Caco-2 (cell line): ENCODE measurements around the gene KIF1C. TPM values are rescaled to one million over a fixed set of nuclear protein-coding genes. Genes with fewer than 3 reads are reported as not detected.

Experiments used
- BruUV-seq: library from RNA; stranded (reverse); fragments of 400-500 nt; replicated peaks from 2 replicates; lab custom pipeline; 2021; lab: Mats Ljungman, UMichigan
- CTCF ChIA-PET: fragments of 300-600 bp; sonication (Branson Sonifier 250); formaldehyde crosslinking; loops from one replicate; lab custom pipeline; 2022; ENCODE audit warnings: antibody characterized with exemption; lab: Charles Lee
- POLR2A ChIA-PET: fragments of 300-600 bp; sonication (Branson Sonifier 250); formaldehyde crosslinking; loops from one replicate; lab custom pipeline; 2022; ENCODE audit warnings: antibody characterized with exemption; lab: Charles Lee
- DNase-seq, 2 experiments: peaks; one replicate each; pipeline versions ENCODE4 v3.0.0 to v3.0.0-alpha.2; 2020 to 2022
- H3K27me3 ChIP-seq: replicated peaks from 2 replicates; pipeline ENCODE4 v1.6.0; 2011; ENCODE audit warnings: low read length; ENCODE audit not compliant: control insufficient read depth, insufficient read depth
- H3K36me3 ChIP-seq: 2 replicates; pipeline ENCODE4 v1.5.1; 2011; ENCODE audit warnings: low read length; ENCODE audit not compliant: control insufficient read depth, insufficient read depth
- H3K4me1 ChIP-seq: fragments of 250-450 bp; sonication (Bioruptor Pico); 2 replicates; pipeline ENCODE4 v1.5.1; 2020; ENCODE audit warnings: mild to moderate bottlenecking
- H3K4me3 ChIP-seq: 2 replicates; pipeline ENCODE4 v1.5.1; 2011; ENCODE audit warnings: low read depth, mild to moderate bottlenecking, control low read depth, low read length
- H3K9me3 ChIP-seq: fragments of 250-450 bp; sonication (Bioruptor Pico); 2 replicates; pipeline ENCODE4 v1.5.1; 2020; ENCODE audit warnings: mild to moderate bottlenecking, moderate library complexity
- H3K27ac Mint-ChIP-seq: one replicate; pipeline ENCODE4 v1.8.0; 2022; ENCODE audit warnings: mixed read lengths; ENCODE audit not compliant: unreplicated experiment
- H3K27me3 Mint-ChIP-seq: one replicate; pipeline ENCODE4 v1.8.0; 2022; ENCODE audit warnings: mixed read lengths; ENCODE audit not compliant: insufficient read depth, unreplicated experiment
- H3K36me3 Mint-ChIP-seq: one replicate; pipeline ENCODE4 v1.8.0; 2022; ENCODE audit warnings: mild to moderate bottlenecking, mixed read lengths; ENCODE audit not compliant: insufficient read depth, unreplicated experiment
- H3K4me1 Mint-ChIP-seq: one replicate; pipeline ENCODE4 v1.8.0; 2022; ENCODE audit warnings: low read depth, mixed read lengths; ENCODE audit not compliant: unreplicated experiment
- H3K4me3 Mint-ChIP-seq: one replicate; pipeline ENCODE4 v1.8.0; 2022; ENCODE audit warnings: mild to moderate bottlenecking, moderate library complexity, mixed read lengths; ENCODE audit not compliant: unreplicated experiment
- H3K9me3 Mint-ChIP-seq: one replicate; pipeline ENCODE4 v1.8.0; 2022; ENCODE audit warnings: mixed read lengths; ENCODE audit not compliant: unreplicated experiment
- CTCF ChIP-seq, 2 experiments: fragments of 200-600 bp in 1 of 2; IDR thresholded peaks; 1 replicate in 1 of 2; 2 replicates in 1 of 2; pipeline versions ENCODE4 v1.5.1 to v1.8.0; 2011 to 2022; ENCODE audit warnings: antibody characterized with exemption in 1 of 2, control low read depth in 1 of 2, inconsistent platforms in 1 of 2, low read depth in 1 of 2, low read length in 1 of 2, mild to moderate bottlenecking in 1 of 2, moderate library complexity in 1 of 2; ENCODE audit not compliant: insufficient read depth in 1 of 2, severe bottlenecking in 1 of 2, unreplicated experiment in 1 of 2
- intact Hi-C: fragments of 100-400 bp; cut with micrococcal nuclease; formaldehyde crosslinking; loops from one replicate; pipeline ENCODE4 v1.10.0; 2022; ENCODE audit not compliant: unreplicated experiment
- total RNA-seq: library from RNA; stranded (reverse); gene quantifications from 2 replicates; pipeline ENCODE4 v1.2.3, GENCODE V29; 2022

Gene KIF1C
- total RNA-seq, 1 experiment from 2014 or later, result 87.5 TPM

- no peaks in the 10 kb centered on the region for H3K36me3 Mint-ChIP-seq
- POLR2A ChIA-PET, result no interaction called here
- no TSS peak for BruUV-seq
- H3K4me1 ChIP-seq, result no peaks in the 10 kb centered on the region
- TF ChIP-seq CTCF (IDR thresholded peaks at IDR 0.05; ENCODE audit: insufficient read depth in 1 of 2, low read depth in 1 of 2, low read length in 1 of 2, severe bottlenecking in 1 of 2, unreplicated experiment in 1 of 2), result no peak
- no peaks in the 10 kb centered on the region for H3K36me3 ChIP-seq
- no peak overlapping the region for H3K27ac Mint-ChIP-seq
- intact Hi-C loops, result no loop called here
- CTCF ChIA-PET, result interaction anchor here (0.6 kb wide), 1 partner anchor 221 kb away, joined by 5 read pairs; no protein-coding TSS in a partner anchor
- no peaks in the 10 kb centered on the region for H3K27me3 ChIP-seq
- no peak overlapping the region for H3K4me3 Mint-ChIP-seq
- no peak for DNase-seq
- no peaks in the 10 kb centered on the region for H3K9me3 Mint-ChIP-seq
- H3K27me3 Mint-ChIP-seq, result no peaks in the 10 kb centered on the region
- no peaks in the 10 kb centered on the region for H3K9me3 ChIP-seq
- H3K4me1 Mint-ChIP-seq, result no peaks in the 10 kb centered on the region
- no peak overlapping the region for H3K4me3 ChIP-seq
These were observed 45.8 kb downstream of the KIF1C start for GRCh38 chr17:5043524-5043923.

GRCh38 chr17:5044630-5045029 lies 46.9 kb downstream of the KIF1C start:
- Histone ChIP-seq H3K4me1 (no peaks in the 10 kb centered on the region), H3K4me3 (no peak overlapping the region), H3K36me3 (no peaks in the 10 kb centered on the region), H3K9me3 (no peaks in the 10 kb centered on the region), H3K27me3 (no peaks in the 10 kb centered on the region)
- ChIA-PET POLR2A (no interaction called here), CTCF (no interaction called here)
- BruUV-seq, result no TSS peak
- no peak for TF ChIP-seq CTCF (IDR thresholded peaks at IDR 0.05; ENCODE audit: insufficient read depth in 1 of 2, low read depth in 1 of 2, low read length in 1 of 2, severe bottlenecking in 1 of 2, unreplicated experiment in 1 of 2)
- H3K4me3 Mint-ChIP-seq, result no peak overlapping the region
- no peaks in the 10 kb centered on the region for H3K27me3 Mint-ChIP-seq
- no peak overlapping the region for H3K27ac Mint-ChIP-seq
- no peaks in the 10 kb centered on the region for H3K9me3 Mint-ChIP-seq
- intact Hi-C loops, result no loop called here
- DNase-seq, result no peak
- H3K36me3 Mint-ChIP-seq, result no peaks in the 10 kb centered on the region
- H3K4me1 Mint-ChIP-seq, result no peaks in the 10 kb centered on the region

DNA sequence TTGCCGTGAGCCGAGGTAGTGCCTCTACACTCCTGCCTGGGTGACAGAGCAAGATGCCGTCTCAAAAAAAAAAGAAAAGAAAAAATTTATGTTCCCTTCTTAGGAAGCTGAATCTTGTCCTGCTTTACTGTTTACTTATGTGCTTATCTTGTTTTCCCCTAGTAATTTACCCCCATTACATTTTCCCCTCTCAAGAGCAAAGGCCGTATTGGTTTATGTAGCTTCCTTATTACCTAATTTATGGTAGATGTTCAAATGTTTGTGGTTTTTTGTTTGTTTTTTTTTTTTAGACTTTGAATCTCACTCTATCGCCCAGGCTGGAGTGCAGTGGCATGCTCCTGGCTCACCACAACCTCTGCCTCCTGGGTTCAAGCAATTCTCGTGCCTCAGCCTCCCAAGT lies 47.7 kb downstream of the KIF1C start:
- no peak overlapping the region for H3K27ac Mint-ChIP-seq
- DNase-seq, result no peak
- no peak overlapping the region for H3K4me3 Mint-ChIP-seq
- no peaks in the 10 kb centered on the region for H3K36me3 Mint-ChIP-seq
- no peaks in the 10 kb centered on the region for H3K9me3 Mint-ChIP-seq
- CTCF ChIA-PET, result interaction anchor here (0.6 kb wide), 1 partner anchor 12 kb away, joined by 5 read pairs; no protein-coding TSS in a partner anchor
- intact Hi-C loops, result no loop called here
- H3K4me1 Mint-ChIP-seq, result no peaks in the 10 kb centered on the region
- Histone ChIP-seq H3K9me3 (no peaks in the 10 kb centered on the region), H3K4me1 (no peaks in the 10 kb centered on the region), H3K36me3 (no peaks in the 10 kb centered on the region), H3K27me3 (no peaks in the 10 kb centered on the region), H3K4me3 (no peak overlapping the region)
- BruUV-seq, result no TSS peak
- TF ChIP-seq CTCF (IDR thresholded peaks at IDR 0.05; ENCODE audit: insufficient read depth in 1 of 2, low read depth in 1 of 2, low read length in 1 of 2, severe bottlenecking in 1 of 2, unreplicated experiment in 1 of 2), result no peak
- no peaks in the 10 kb centered on the region for H3K27me3 Mint-ChIP-seq
- POLR2A ChIA-PET, result no interaction called here
